Measurements from ENCODE around the gene PACSIN2.
"Not testable (repeated sequence)": the region's sequence is repeated elsewhere in the genome, so short reads cannot be mapped to it uniquely, and the experiment has no call there.

PACSIN2 gene

GRCh38 chr22:43017525-43018460, 2.8 kb upstream of the PACSIN2 start:
- TF ChIP-seq CTCF (IDR thresholded peaks at IDR 0.05; ENCODE audit: extremely low read depth, missing control alignments) = no peak
- DNase-seq (ENCODE audit: low spot score) = no peak

GRCh38 chr22:43016150-43016549, 1.2 kb upstream of the PACSIN2 start:
- DNase-seq (ENCODE audit: low spot score) = not testable (repeated sequence)

GRCh38 chr22:43015677-43016042, 711 bp upstream of the PACSIN2 start:
- no peak for DNase-seq (ENCODE audit: low spot score)
- no peak for TF ChIP-seq CTCF (IDR thresholded peaks at IDR 0.05; ENCODE audit: extremely low read depth, missing control alignments)

GRCh38 chr22:43014316-43014868, 557 bp downstream of the PACSIN2 start:
- DNase-seq (ENCODE audit: low spot score) = peak; percentile 64
- TF ChIP-seq CTCF (IDR thresholded peaks at IDR 0.05; ENCODE audit: extremely low read depth, missing control alignments) = no peak

- TF ChIP-seq CTCF (IDR thresholded peaks at IDR 0.05; ENCODE audit: extremely low read depth, missing control alignments) = no peak
- DNase-seq (ENCODE audit: low spot score) = peak; percentile 58
These were observed 1.3 kb downstream of the PACSIN2 start for GRCh38 chr22:43013355-43014315.

GRCh38 chr22:43012390-43012789, 2.6 kb downstream of the PACSIN2 start:
- DNase-seq (ENCODE audit: low spot score) = no peak
- TF ChIP-seq CTCF (IDR thresholded peaks at IDR 0.05; ENCODE audit: extremely low read depth, missing control alignments) = no peak

GRCh38 chr22:43011079-43011478, 3.9 kb downstream of the PACSIN2 start:
- DNase-seq (ENCODE audit: low spot score) = no peak
- no peak for TF ChIP-seq CTCF (IDR thresholded peaks at IDR 0.05; ENCODE audit: extremely low read depth, missing control alignments)
